GM12873 (cell line): ENCODE results near the gene LRRC26.

Experiments used
- TF ChIP-seq, protein P1 (sequence below): IDR thresholded peaks from 2 replicates; pipeline ENCODE4 v1.5.1; 2012; ENCODE audit warnings: low read depth, mild to moderate bottlenecking, moderate library complexity, low read length, control low read depth; ENCODE audit not compliant: insufficient read depth; ENCODE audit errors: missing control alignments

Gene LRRC26

DNA sequence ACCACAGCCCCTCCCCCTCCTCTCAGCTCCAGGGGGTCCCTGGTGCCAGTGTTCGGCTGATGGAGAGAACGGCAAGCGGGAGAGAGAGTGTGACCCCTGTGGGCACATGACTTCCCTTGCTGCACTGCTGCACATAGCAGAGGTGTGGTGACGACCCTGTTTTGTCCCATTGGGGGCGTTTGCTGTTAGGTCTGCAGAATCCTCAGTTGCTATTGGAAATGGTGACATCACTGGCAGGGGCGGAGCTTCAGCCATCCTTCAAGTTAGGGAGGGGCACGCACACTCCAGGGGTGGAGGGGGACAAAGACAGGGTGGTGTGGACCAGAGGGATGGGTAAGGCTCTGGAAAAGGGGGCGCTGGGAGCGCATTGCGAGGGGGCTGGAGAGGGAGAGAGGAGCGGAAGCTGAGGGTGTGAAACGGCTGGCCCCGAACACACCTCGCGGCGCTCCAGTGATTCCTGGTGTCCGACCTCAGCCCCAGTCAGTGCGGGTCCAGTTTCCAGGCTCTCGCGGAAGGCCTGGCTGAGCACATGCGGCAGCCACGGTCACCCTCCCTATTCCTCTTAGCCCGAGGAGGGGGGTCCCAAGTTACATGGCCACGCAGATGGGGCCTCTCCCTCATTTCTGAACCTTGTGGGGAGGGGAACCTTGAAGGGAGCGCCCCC lies 31.7 kb downstream of the LRRC26 start:
- TF ChIP-seq, protein P1, sequence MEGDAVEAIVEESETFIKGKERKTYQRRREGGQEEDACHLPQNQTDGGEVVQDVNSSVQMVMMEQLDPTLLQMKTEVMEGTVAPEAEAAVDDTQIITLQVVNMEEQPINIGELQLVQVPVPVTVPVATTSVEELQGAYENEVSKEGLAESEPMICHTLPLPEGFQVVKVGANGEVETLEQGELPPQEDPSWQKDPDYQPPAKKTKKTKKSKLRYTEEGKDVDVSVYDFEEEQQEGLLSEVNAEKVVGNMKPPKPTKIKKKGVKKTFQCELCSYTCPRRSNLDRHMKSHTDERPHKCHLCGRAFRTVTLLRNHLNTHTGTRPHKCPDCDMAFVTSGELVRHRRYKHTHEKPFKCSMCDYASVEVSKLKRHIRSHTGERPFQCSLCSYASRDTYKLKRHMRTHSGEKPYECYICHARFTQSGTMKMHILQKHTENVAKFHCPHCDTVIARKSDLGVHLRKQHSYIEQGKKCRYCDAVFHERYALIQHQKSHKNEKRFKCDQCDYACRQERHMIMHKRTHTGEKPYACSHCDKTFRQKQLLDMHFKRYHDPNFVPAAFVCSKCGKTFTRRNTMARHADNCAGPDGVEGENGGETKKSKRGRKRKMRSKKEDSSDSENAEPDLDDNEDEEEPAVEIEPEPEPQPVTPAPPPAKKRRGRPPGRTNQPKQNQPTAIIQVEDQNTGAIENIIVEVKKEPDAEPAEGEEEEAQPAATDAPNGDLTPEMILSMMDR: no peak

- TF ChIP-seq, protein P1: no peak
Observed at GRCh38 chr9:137136881-137137607, 32.8 kb downstream of the LRRC26 start.

- TF ChIP-seq, protein P1: no peak
Observed at GRCh38 chr9:137136261-137136880, 33.5 kb downstream of the LRRC26 start.

DNA sequence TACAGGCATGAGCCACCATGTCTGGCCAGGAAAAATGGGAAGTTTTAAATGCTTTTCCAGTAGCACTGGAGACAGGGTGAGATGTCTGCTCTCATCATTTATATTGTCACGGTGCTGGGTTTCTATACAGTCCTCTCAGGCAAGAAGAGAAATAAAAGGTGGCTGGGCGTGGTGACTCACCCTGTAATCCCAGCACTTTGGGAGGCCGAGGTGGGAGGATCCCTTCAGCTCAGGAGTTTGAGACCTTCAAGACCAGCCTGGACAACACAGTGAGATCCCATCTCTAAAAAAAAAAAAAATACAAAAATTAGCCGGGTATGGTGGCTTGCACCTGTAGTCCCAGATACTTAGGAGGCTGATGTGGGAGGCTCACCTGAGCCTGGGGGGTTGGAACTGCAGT lies 35.7 kb downstream of the LRRC26 start:
- TF ChIP-seq, protein P1: no peak

GRCh38 chr9:137130176-137130755 lies 39.6 kb downstream of the LRRC26 start:
- TF ChIP-seq, protein P1: no peak

DNA sequence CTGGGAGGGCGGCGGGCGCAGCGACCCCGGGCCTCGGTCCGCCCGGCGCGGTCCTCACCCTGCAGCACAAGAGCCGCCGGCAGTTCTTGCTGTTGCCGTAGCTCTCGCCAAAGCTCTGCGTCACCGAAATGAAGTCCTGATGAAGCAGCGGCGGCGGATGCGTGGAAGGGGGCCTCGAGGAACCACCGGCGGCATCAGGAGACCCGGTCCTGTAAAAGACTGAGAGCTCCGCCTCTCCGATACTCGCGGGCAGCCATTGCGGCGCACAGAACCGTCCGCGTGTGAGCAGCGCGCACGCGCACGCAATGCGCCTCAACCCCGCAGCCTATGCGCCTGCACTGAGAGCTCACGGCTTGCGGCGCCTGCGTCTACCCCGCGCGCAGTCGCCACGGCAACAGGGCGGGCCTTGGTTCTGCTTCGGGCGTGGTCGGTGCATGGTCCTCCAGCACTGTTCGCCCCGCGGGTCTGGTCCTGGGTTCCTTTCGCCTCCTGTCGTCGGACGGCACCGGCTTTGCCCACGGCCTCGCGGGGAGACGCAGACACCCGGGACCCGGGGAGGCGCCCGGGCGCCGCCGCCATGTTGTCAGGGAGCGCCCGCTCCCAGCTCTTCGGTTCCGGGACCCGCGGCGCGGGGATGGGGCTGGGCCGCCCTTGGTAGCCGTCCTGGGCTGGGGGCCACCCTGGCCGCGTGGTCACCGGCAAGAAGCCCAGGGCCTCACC lies 40.2 kb downstream of the LRRC26 start:
- TF ChIP-seq, protein P1: no peak
